ENCODE results near the gene PRKCZ.
A peak's percentile ranks its signal among the peaks of the same experiment; 100 is the strongest.

The PRKCZ gene

DNA sequence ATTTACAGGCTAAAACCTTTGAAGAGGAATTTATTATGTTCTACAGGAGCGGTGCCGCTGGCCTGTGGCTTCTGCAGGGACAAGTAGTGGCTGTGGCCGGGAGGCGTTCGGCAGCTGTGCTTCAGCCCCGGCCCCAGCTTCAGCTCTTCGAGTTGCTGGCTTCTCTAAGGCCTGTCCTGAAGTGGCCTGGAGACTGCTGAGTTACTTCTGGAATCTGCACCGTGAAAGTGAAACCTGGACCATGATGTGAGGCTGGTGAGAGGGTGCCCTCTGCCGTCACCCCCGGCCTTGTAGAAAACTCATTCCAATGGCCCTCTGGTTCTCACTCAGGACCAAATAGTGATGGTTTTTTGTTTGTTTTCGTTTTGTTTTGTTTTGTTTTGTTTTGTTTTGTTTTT lies 48.1 kb downstream of the PRKCZ start:
- intact Hi-C loops (cut with DNase I), result loop anchor here (5.0 kb wide), 1 partner anchor 34 kb away; no protein-coding TSS in a partner anchor
- peak in 4 of 10 donors; percentile 51 to 81 (median 64) for DNase-seq

DNA sequence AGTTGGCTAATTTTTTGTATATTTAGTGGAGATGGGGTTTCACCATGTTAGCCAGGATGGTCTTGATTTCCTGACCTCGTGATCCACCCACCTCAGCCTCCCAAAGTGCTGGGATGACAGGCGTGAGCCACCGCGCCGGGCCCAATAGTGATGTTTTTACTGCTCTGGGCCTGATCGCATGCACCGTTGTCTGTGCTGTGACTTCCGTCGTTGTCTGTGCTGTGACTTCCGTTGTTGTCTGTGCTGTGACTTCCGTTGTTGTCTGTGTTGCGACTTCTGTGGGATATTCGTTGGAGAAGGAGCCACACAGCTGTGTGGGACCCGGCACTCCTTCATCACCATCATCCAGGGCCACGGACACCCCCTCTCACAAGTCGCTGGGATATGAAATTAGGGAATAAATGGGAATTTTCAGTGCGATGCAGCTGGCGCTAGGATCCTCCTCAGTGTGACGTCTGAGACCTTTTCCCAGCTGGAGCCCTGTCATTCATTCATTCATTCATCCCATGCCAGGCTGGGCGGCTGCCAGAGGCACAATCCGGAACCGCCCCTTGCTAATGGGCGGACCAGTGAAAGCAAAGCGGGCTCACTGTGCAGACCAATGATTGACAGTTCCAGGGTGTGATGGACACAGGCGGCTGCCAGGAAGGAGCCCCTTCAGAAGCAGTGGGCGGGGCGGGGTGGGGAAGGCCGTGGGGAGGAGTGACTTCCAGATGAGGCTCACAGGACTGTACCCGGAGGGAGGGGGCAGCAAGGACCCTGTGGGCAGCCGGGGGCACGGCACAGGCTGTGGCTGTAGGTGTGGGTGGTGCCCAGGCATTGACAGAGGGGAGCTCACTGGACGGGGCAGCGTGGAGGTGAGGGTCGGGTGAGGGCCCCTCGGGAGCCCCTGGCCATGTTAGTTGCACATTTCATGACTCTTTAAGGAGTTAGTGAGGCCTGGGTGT lies 48.9 kb downstream of the PRKCZ start:
- DNase-seq, result peak; percentile 71 to 98 (median 86)
- intact Hi-C loops (cut with DNase I), result loop anchor here (5.0 kb wide), 1 partner anchor 33 kb away; no protein-coding TSS in a partner anchor

DNA sequence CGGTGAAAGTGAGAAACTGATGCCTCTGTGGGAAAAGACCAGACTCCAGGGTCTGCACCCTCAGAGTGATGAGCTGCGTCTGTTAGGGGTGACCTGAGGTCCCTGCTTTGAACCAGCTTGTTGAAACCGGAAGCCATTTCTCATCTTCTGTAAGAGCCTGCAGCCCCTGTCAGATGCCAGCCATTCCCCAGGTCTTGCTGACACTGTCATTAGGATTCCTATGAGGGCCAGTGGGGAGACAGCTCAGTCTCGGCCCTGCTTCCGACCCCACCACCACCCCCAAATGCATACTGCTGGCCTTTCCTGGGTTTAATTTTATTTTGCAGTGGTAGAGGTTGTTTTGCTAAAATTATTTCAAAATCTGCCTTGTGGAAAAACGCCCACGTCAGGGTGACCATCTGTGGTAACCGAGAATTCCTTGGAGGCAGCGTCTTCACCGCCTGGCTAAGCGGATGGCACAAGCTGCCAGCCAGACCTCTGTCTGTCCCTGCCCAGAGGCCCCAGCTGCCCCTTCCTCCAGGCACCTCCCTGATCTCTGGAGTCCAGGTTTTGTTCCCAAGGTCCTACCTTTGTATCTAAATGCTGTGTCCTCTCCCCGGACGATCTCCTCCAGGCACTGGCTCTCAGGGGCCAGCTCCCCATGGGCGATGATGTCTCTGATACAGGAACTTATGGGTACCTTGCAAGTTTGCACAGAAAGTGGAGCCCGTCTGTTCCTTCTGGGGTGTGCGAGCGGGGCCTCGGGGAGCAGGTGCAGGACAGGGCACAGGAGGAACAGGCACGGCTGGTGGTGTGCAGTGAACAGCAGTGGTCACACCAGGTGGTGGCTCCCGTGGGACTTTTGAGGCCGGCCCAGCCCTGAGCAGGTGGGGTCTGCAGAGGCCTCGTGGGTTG lies 49.9 kb downstream of the PRKCZ start:
- intact Hi-C loops (cut with DNase I), result loop anchor here (5.0 kb wide), 1 partner anchor 32 kb away; no protein-coding TSS in a partner anchor
- peak in 4 of 10 donors; percentile 52 to 89 (median 85) for DNase-seq

DNA sequence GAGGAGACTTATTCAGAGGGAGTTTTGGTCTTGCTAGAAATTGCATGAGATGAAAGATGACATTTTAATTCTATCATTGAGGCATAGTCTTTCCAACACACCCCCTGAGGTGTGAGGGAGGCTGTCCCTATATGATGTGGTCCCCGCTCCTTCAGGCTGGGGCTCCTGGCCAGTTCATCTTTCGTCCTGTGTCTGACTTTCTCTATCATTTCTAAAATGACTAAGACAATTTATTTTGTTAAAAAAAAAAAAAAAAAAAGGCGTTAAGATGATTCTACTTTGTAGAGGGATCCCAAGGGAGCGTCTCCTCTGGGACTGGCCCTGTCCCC lies 50.5 kb downstream of the PRKCZ start:
- peak in 3 of 10 donors; percentile 12 to 50 (median 45) for DNase-seq
- intact Hi-C loops (cut with DNase I), result no loop called here

DNA sequence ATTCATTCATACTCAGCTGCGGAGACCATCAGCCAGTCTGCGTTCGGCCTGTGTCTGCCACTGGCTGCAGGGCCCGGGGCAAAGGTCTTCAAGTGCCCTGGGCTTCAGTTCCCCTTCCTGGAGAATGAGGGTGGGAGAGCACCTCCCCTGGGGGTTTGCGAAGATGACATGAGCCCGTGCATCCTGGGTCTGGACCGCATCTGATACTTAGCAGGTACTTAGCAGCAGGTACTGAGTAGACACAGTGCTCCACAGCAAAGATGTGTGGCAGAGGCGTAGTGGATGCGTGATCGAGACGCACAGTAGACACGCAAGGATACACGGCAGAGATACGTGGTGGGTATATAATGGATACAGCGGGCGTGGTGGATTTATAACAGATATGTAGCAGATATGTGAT lies 51.3 kb downstream of the PRKCZ start:
- peak in 3 of 10 donors; percentile 30 to 59 (median 49) for DNase-seq
- intact Hi-C loops (cut with DNase I), result no loop called here

DNA sequence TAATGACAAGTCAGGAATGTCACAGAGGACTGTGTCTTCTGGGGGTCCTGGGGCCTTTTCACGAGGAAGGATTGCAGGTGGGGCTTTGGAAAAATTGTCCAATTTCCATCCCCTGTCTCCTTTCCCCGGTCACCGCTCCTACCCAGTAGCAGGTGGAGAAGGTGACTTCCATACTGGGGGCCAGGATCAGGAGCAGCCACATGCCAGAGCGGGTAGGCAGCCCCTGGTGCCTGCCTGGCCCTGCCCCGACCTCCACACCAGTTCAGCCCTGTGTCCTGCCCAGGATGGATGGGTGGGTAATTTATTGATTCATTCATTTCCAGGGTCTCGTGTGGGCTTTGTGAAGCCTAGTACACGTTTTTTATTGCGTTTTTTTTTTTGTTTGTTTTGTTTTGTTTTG lies 51.7 kb downstream of the PRKCZ start:
- peak in 3 of 10 donors; percentile 8 to 62 (median 41) for DNase-seq
- intact Hi-C loops (cut with DNase I), result no loop called here

DNA sequence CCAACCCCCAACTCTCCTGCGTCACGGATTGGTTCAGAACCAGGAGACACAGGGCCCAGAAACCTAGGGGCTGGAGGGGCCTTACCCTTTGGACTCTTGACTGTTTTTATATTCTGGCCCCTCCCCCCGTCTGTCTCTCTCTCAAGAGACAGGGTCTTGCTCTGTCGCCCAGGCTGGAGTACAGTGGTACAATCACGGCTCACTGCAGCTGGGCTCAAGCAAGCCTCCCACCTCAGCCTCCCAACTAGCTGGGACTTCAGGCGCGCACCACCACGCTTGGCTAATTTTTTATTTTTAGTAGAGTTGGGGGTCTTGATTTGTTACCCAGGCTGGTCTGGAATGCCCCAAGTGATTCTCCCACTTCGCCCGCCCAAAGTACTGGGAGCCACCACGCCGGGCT lies 52.5 kb downstream of the PRKCZ start:
- peak in 1 of 10 donors; percentile 49 for DNase-seq
- intact Hi-C loops (cut with DNase I), result no loop called here

DNA sequence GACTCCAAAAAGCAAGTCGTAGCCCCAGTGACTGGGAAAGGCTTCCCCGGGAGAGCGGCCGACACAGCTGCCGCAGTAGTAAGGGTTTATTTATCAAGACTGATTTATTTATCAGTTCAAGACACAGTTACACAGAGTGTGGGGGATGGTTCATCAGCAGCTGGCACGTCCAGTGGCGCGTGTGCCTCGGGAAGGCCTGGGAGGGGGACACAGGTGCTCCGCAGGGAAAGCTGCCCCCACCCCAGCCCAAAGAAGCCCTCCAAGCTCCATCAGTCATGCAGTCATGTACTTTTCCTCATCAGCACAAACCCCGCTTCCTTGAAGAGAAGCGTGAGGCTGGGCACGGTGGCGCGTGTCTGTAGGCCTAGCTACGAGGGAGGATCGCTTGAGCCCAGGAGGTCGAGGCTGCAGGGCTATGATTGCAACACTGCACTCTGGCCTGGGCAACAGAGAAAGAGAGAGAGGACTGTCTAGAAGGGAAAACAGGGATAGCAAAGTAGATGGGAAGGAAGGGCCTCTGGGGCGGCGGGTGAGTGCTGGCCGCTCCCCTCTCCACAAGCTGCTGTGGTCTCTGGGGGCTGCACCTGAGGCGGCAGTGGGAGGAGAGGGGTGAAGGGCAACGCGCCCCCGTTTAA lies 53.2 kb downstream of the PRKCZ start:
- peak in 3 of 10 donors; percentile 42 to 65 (median 50) for DNase-seq
- intact Hi-C loops (cut with DNase I), result no loop called here

DNA sequence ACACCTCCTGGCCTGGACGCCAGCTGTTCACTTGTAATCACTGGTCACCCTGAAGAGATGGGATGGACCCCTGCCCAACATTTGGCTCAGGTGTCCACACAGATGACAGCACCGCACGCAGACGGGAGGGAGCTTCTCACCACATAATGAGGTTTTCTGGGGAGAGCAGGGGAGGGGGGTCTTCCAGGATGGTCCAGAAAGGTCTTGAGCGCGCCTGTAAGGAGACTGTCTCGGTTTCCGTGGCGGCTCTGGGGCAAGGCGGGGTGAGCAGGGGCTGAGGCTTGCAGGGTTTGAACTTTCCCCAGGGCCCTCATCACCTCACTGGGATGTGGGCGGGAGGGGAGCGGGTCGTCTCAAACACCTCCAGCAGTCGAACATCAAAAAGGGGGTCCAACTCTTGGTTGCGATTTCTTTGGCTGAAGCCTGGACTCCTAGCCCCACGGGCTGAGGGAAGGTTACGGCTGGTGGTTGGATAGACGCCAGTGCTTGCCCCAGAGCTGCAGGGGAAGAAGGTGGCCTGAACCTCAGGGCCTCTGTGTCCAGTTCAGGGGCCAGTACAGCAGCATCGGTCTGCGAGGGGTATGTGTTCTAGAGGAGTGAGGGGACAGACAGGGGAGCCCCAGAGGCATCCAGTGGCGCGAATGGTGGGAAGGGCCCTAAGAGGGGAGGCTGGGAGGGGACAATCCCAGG lies 53.8 kb downstream of the PRKCZ start:
- intact Hi-C loops (cut with DNase I), result no loop called here

DNA sequence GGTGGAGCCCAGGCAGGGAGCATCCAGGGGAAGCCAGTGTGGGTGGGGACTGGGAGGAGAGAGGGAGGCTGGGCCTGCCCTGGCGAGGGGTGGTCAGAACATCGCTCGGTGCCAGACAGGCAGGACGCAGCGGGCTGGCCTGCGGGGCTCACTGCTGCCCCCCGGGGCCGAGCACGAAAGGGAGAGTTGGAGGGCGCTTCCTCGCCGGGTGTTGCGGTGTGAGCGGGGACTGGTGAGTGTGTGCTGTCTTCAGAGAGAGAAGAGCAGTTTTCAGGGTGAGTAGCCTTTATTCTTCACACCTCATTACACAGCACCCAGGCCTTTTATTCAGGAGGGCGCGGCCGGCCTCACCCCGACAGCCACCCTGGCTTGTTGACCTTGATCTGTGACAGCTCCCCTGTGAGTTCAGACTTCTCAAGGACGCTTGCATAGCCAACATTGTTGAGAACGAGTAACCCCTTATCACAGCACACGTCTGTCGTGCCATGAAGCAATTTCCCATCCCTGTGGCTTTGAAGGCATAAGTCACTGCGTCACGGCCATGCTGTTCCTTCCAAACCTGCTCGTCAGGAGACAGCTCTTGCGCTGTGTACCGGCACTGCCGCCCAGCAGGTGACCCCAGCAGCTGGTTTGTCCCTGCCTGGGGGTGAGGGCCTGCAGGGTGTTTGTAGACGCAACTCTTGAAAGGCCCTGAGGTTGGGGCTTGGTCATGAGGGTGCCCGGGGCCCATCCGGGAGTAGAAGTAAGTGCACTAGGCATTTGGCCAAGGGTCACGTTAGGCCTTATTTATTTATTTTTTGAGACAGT lies 54.6 kb downstream of the PRKCZ start:
- intact Hi-C loops (cut with DNase I), result no loop called here
- peak in 3 of 10 donors; percentile 66 to 84 (median 80) for DNase-seq

More for the DNA sequence above, 53.8 kb downstream of the PRKCZ start:
- peak in 3 of 10 donors; percentile 47 to 73 (median 48) for DNase-seq

DNA sequence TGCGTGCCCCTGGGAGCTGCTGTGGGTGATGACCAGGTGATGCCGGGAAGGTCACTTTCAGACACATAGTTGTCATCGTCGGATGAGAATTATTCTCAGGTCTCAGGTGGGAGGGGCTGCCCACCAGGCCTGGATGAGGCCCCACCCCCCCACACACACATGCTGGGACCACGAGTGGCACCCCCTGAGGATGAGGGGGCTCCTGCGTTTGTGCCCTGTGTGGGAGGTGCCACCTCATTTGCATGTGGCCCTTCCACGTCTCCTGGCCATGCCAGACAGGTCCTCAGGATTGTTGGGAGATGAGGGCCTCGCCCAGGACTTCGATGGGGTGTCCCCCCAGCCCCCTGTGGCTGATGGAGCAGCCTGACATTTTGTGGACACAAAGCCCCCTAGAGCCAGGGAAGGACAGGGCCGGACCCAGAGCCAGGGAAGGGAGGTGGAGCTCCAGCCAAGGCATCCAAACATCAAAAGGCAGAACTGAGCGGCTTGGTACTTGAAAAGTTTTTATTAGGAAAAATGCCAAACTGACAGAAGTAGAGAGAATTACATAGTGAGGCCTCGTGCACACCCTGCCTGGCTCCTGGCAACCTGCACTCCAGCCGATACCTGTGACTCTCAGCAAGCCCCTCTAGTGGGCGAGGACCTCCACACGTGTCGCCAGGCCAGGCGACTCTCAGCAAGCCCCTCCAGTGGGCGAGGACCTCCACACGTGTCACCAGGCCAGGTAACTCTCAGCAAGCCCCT lies 55.7 kb downstream of the PRKCZ start:
- DNase-seq, result peak in 3 of 10 donors; percentile 44 to 71 (median 45)
- intact Hi-C loops (cut with DNase I), result no loop called here

DNA sequence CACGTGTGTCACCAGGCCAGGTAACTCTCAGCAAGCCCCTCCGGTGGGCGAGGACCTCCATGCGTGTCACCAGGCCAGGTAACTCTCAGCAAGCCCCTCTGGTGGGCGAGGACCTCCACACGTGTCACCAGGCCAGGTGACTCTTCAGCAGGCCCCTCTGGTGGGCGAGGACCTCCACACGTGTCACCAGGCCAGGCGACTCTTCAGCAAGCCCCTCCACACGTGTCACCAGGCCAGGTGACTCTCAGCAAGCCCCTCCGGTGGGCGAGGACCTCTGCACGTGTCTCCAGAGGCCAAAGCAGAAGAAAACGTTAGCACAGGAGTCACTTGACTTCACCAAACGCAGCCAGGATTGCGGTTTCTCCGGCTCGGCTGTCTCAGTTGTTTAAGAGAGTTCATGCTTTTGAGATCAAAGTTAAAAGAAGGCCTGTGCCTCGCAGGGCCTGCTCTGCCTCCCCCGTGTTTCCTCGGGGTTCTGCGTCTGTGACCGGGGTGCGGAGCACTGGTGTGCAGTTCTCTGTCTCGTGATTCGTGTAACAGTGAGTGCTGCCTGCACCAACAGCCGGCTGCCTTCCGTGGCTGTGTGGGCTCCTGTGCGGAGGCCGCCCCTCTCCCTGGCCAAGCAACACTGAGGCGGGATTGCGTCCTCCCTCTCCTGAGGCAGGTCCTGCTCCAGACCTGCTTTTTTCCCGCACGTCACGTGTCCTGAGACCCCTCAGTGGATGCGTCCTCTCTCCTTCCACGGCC lies 56.6 kb downstream of the PRKCZ start:
- DNase-seq, result peak in 3 of 10 donors; percentile 72 to 87 (median 86)
- intact Hi-C loops (cut with DNase I), result no loop called here

DNA sequence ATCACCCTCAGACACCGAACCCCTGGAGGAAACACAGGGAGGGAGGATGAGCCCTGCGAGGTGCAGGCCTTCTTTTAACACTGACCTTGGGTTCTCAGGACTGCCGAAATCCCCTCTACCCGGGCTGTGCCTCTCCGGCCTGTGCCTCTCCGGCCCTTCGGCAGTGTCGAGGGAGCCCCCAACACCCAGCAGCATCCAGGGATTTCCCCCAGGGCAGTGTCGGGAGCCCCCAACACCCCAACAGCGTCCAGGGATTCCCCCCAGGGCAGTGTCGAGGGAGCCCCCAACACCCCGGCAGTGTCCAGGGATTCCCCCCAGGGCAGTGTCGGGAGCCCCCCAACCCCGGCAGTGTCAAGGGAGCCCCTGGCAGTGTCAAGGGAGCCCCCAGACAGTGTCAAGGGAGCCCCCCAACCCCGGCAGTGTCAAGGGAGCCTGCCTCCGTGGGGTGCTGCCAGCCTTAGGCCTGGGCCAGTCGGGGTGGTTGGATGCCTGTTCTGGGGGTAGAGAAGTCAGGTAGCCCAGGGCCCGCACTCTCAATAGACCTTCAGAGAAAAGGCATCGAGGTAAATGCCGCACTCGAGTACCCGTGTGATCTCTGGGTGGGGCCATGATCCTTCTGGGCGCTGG lies 57.5 kb downstream of the PRKCZ start:
- peak in 2 of 10 donors; percentile 57 to 77 for DNase-seq
- intact Hi-C loops (cut with DNase I), result no loop called here

DNA sequence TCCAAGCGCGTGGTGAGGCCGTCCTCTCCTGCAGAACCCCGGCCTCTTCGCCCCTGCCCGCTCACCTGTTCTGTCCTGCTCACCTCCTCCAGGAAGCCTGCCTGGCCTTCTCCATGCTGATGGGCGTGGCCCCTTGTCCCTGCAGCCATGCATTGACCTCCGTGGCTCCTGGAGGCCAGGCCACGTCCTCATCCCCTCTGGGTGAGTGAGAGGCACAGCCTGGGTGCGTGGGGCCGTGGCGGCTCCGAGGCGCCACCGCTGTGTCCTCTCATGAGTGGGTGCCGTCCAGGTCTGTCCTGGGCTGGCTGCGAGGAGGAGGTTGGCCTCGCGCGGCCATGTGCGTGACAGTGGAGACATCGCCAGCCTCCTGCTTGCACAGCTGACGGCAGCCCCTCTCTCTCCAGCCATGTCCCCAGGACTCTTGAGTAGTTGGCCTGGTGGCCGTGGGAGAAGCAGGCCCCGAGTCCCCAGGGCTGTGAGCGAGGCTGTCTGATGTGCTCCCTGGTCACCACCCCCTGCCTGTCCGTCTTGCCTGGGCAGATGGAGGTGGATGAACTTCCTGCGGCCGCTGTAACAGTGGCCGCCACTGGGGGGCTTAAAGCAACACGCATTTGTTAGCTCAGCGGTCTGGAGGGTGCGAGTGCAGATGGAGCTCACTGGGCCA lies 58.1 kb downstream of the PRKCZ start:
- intact Hi-C loops (cut with DNase I), result no loop called here
- DNase-seq, result peak in 4 of 10 donors; percentile 34 to 88 (median 82)

DNA sequence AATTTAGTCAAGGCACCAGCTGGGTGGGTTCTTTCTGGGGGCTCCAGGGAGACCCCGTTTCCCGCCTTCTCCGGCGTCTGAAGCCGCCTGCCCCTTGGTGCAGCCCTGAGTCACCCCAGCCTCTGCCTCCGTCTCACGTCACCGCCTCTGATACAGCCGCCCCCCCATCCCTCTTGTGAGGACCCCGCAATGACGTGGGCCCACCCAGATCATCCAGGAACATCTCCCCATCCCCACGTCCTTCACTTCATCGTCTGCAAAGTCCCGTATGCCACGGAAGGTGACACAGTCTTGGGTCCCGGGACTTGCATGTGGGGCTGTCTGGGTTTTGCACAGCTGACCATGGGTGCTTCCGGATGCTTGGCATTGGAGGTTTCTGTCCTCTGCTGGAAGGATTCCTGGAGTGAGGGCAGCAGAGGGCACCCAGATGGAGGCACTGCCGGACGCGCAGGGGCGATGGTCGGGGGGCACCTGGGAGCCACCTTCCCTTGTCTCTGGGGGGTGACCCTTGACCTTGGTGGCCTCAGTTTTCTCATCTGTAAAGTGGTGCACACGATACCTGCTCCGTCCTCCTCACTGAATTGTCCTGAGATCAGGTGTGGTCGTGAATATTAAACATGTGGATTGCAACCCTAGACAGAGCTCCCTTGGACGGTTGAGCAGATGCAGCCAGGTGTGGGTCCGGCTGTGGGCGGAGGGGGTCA lies 58.8 kb downstream of the PRKCZ start:
- peak in 2 of 10 donors; percentile 6 to 44 for DNase-seq
- intact Hi-C loops (cut with DNase I), result no loop called here

DNA sequence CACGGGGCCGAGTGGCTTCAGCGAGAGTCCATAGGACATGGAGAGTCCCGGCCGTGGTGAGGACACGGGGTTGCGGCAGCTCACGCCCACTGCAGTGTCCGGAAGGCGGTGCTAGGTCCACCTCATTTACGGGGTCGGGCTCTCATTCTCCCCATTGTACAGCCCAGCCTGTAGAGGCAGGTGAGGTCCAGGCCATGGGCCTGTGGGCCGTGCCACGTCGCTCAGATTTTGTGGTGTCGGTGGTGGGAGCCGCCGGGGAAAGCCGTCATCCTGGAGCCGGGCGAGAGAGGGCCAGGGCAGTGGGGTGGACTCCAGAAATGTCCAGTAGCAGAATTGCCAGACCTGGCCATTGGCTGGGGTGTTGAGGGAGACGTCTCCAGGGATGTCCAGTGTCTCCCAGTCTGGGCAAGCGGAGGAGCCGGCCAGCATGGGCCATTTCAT lies 59.4 kb downstream of the PRKCZ start:
- intact Hi-C loops (cut with DNase I), result no loop called here
- peak in 4 of 10 donors; percentile 2 to 73 (median 44) for DNase-seq
